IMR-90 (cell line): Measurements from ENCODE around the gene SHCBP1L.

Source experiments
- BHLHE40 ChIP-seq: fragments of 150-350 bp; IDR thresholded peaks from 2 replicates; pipeline ENCODE4 v1.6.1; 2016; ENCODE audit warnings: mild to moderate bottlenecking, low read depth, low read length
- CEBPB ChIP-seq: IDR thresholded peaks from 2 replicates; pipeline ENCODE4 v1.6.1; 2012; ENCODE audit warnings: low read depth, low read length, improper control_type of control experiment
- POLR2A ChIP-seq: IDR thresholded peaks from 2 replicates; pipeline ENCODE4 v1.6.1; 2012; ENCODE audit warnings: mild to moderate bottlenecking, low read depth, low read length
- RFX5 ChIP-seq: IDR thresholded peaks from 2 replicates; pipeline ENCODE4 v1.8.0; 2012; ENCODE audit warnings: low read depth, mild to moderate bottlenecking, low read length, moderate library complexity
- TF ChIP-seq, protein P1 (sequence below): conservative IDR thresholded peaks from 2 replicates; pipeline ENCODE4 v1.5.1; 2012; ENCODE audit warnings: mild to moderate bottlenecking, low read depth, low read length, improper control_type of control experiment

DNA sequence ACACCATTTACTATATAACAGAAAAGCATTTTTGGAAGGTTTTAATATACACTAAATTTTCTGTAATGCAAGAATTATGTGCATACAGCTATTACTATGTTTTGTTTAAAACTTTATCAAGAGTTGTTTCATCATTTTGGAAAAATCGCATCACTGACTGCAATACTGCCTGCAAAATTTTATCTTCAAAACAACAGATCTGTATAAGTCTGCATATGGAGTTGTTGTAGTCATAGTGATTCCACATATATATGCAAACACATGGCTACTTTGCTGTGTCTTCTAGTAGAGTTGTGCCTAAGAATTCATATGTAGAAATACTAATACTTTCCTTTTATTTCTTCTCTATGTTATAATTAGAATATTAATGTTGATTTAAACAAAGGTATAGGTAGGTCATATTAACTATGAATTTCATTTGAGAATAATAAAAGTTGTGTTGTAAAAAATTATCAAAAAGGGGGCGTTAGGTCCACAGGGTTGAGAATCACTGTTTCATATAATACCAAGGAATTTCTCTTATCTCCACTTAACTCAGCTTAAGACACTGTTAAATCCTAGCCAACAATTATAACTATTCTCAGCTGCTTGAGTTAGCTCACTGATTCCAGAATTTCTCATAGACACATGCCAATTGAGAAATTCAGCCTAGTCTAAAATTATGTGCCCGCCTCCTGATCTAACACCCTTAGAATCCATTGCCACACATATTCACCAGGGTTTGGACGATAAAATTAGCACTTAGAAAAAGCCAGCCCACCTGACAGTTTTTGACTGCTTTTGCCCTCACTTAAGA, 47.4 kb upstream of the SHCBP1L start:
- TF ChIP-seq, protein P1, sequence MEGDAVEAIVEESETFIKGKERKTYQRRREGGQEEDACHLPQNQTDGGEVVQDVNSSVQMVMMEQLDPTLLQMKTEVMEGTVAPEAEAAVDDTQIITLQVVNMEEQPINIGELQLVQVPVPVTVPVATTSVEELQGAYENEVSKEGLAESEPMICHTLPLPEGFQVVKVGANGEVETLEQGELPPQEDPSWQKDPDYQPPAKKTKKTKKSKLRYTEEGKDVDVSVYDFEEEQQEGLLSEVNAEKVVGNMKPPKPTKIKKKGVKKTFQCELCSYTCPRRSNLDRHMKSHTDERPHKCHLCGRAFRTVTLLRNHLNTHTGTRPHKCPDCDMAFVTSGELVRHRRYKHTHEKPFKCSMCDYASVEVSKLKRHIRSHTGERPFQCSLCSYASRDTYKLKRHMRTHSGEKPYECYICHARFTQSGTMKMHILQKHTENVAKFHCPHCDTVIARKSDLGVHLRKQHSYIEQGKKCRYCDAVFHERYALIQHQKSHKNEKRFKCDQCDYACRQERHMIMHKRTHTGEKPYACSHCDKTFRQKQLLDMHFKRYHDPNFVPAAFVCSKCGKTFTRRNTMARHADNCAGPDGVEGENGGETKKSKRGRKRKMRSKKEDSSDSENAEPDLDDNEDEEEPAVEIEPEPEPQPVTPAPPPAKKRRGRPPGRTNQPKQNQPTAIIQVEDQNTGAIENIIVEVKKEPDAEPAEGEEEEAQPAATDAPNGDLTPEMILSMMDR, result no peak
- TF ChIP-seq POLR2A, result no peak
- no peak for TF ChIP-seq RFX5
- TF ChIP-seq BHLHE40, result no peak
- no peak for TF ChIP-seq CEBPB
